Immature natural killer cell (primary cell): ENCODE results near the gene TAPT1. TPM values are rescaled to one million over a fixed set of nuclear protein-coding genes. Genes with fewer than 3 reads are reported as not detected.
"Not testable (repeated sequence)": the region's sequence is repeated elsewhere in the genome, so short reads cannot be mapped to it uniquely, and the experiment has no call there.

ENCODE experiments used
- DNase-seq, 3 donors: peaks; one replicate each; pipeline ENCODE4 v3.0.0; 2022; ENCODE audit warnings: mixed read lengths in 1 of 3
- H3K27ac Mint-ChIP-seq, 6 donors: one replicate each; pipeline ENCODE4 v1.8.0; 2020; ENCODE audit warnings: mixed read lengths in 6 of 6, mild to moderate bottlenecking in 5 of 6, inconsistent platforms in 4 of 6, moderate library complexity in 3 of 6
- H3K27me3 Mint-ChIP-seq, 3 donors: one replicate each; pipeline ENCODE4 v1.8.0; 2020 to 2021; ENCODE audit warnings: low read depth in 3 of 3, mild to moderate bottlenecking in 3 of 3, mixed read lengths in 3 of 3, moderate library complexity in 3 of 3, inconsistent platforms in 1 of 3
- H3K36me3 Mint-ChIP-seq, 3 donors: one replicate each; pipeline ENCODE4 v1.8.0; 2020; ENCODE audit warnings: mixed read lengths in 3 of 3, inconsistent platforms in 2 of 3, mild to moderate bottlenecking in 2 of 3
- H3K4me1 Mint-ChIP-seq, 2 donors: one replicate each; pipeline ENCODE4 v1.8.0; 2020; ENCODE audit warnings: inconsistent platforms in 2 of 2, mild to moderate bottlenecking in 2 of 2, mixed read lengths in 2 of 2, moderate library complexity in 1 of 2
- H3K4me3 Mint-ChIP-seq, 5 donors: one replicate each; pipeline ENCODE4 v1.8.0; 2020; ENCODE audit warnings: mild to moderate bottlenecking in 5 of 5, mixed read lengths in 5 of 5, inconsistent platforms in 3 of 5, moderate library complexity in 3 of 5
- H3K9me3 Mint-ChIP-seq, 6 donors: one replicate each; pipeline ENCODE4 v1.8.0; 2020; ENCODE audit warnings: mild to moderate bottlenecking in 6 of 6, mixed read lengths in 6 of 6, inconsistent platforms in 4 of 6, moderate library complexity in 3 of 6
- polyA plus RNA-seq, 3 donors: library from polyadenylated mRNA; unstranded; fragments of 300-500 nt; fragmentation: Illumina TruSeq; gene quantifications; one replicate each; pipeline ENCODE4 v1.2.3, GENCODE V29; 2021

Gene TAPT1
- polyA plus RNA-seq, 3 donors from 2014 or later = 10.1 to 22.0 (median 17.9) TPM

DNA sequence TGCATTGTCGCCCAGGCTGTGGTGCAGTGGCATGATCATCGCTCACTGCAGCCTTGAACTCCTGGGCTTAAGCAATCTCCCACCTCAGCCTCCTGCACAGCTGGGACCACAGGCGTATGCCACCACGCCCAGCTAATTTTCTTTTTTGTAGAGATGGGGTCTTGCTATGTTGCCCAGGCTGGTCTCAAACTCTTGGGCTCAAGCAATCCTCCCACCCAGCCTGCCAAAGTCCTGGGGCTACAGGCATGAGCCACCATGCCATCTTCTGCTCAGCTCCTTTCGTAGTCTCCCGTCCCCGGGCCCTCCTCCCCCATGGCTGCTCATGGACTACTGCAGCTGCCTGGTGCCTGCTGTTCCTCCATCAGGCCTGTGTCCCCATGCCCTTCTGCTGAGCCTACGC, 58.1 kb downstream of the TAPT1 start:
- Mint-ChIP-seq H3K4me3 (no peak overlapping the region), H3K4me1 (no peaks in the 10 kb centered on the region), H3K9me3 (no peaks in the 10 kb centered on the region), H3K27me3 (peaks cover 0 to 2% (median 0%) of the 10 kb centered on the region in 3 donors), H3K27ac (no peak overlapping the region), H3K36me3 (peaks cover 33 to 65% (median 54%) of the 10 kb centered on the region in 3 donors)
- DNase-seq = no peak

- Mint-ChIP-seq H3K4me3 (no peak overlapping the region), H3K4me1 (peaks cover 0 to 2% of the 10 kb centered on the region in 2 donors), H3K9me3 (no peaks in the 10 kb centered on the region), H3K27ac (peak overlapping the region in 1 of 6 donors; percentile 38), H3K27me3 (peaks cover 0 to 2% (median 2%) of the 10 kb centered on the region in 3 donors), H3K36me3 (peaks cover 33 to 74% (median 65%) of the 10 kb centered on the region in 3 donors)
- DNase-seq = no peak
Observed at GRCh38 chr4:16165931-16166330, 60.3 kb downstream of the TAPT1 start.

DNA sequence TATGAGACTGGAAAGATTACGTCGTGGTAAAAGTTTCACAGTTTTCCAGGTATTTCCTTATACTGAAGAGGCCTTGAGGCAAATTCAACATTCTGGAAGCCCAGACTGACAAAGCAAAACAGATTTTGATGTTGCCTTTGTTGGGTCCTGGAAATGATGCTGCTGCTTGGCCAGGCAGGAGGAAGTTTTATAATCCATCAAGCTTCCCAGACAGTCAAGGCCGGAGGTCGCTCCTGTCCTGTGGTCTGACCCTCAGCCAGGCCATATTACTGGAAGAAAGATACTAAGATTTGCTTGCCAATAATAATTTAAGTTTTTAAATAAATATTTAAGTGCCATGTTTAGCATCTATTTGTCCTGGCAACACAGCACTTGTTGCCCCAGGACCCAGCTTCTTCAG, 63.4 kb downstream of the TAPT1 start:
- Mint-ChIP-seq H3K36me3 (peaks cover 28 to 52% (median 45%) of the 10 kb centered on the region in 3 donors), H3K27me3 (peaks cover 2% of the 10 kb centered on the region in 3 donors), H3K9me3 (no peaks in the 10 kb centered on the region), H3K4me1 (peaks cover 0 to 2% of the 10 kb centered on the region in 2 donors), H3K4me3 (no peak overlapping the region), H3K27ac (no peak overlapping the region)
- DNase-seq = no peak

- Mint-ChIP-seq H3K27ac (peak overlapping the region in 5 of 6 donors; percentile 2 to 40 (median 8)), H3K27me3 (peaks cover 2% of the 10 kb centered on the region in 3 donors), H3K9me3 (no peaks in the 10 kb centered on the region), H3K36me3 (peaks cover 24 to 48% (median 45%) of the 10 kb centered on the region in 3 donors), H3K4me1 (peaks cover 0 to 2% of the 10 kb centered on the region in 2 donors), H3K4me3 (no peak overlapping the region)
- DNase-seq = no peak
Observed at GRCh38 chr4:16161851-16162408, 64.3 kb downstream of the TAPT1 start.

DNA sequence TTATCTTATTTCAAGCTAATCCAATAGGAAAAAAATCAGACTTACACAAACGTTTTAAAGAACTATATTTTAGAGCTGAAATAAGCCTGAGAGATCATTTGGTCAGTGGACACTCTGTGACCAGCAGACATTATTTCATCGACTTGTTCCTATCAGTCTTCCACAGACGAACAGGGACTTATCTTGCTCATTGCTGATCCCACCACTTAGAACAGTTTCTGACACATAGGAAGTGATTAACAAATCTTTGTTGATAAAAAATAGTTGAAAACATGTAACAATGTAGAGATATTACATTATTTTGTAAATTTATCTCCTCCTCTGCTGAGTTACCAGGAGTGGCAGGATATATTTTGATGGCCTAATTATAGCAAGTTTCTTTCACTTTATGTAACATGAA, 65.8 kb downstream of the TAPT1 start:
- Mint-ChIP-seq H3K27ac (no peak overlapping the region), H3K27me3 (peaks cover 0 to 2% (median 2%) of the 10 kb centered on the region in 3 donors), H3K4me3 (no peak overlapping the region), H3K9me3 (no peaks in the 10 kb centered on the region), H3K36me3 (peaks cover 12 to 35% (median 32%) of the 10 kb centered on the region in 3 donors), H3K4me1 (peaks cover 0 to 2% of the 10 kb centered on the region in 2 donors)
- DNase-seq = no peak

DNA sequence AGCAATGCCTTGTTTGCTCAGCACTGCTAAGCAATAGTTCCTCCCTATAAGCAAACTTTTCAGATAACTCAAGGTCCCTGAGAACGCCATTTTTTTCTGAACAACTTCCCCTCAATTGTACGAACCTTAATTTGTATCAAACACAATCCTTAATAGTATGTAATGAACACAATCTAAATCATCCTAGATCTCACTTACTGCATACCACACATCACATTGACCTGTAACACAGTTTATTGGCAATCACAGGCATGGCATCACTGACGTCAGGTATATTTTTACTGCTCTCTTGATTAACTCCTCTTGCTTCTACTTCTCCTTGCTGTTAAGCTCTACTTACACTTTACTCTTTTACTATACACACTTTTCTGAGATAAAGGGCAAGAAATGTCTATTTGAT, 67.0 kb downstream of the TAPT1 start:
- no peak overlapping the region for H3K4me3 Mint-ChIP-seq
- H3K4me1 Mint-ChIP-seq = peaks cover 0 to 2% of the 10 kb centered on the region in 2 donors
- H3K27ac Mint-ChIP-seq = no peak overlapping the region
- peaks cover 11 to 25% (median 22%) of the 10 kb centered on the region in 3 donors for H3K36me3 Mint-ChIP-seq
- H3K27me3 Mint-ChIP-seq = peaks cover 0 to 2% (median 2%) of the 10 kb centered on the region in 3 donors
- no peaks in the 10 kb centered on the region for H3K9me3 Mint-ChIP-seq
- no peak for DNase-seq

DNA sequence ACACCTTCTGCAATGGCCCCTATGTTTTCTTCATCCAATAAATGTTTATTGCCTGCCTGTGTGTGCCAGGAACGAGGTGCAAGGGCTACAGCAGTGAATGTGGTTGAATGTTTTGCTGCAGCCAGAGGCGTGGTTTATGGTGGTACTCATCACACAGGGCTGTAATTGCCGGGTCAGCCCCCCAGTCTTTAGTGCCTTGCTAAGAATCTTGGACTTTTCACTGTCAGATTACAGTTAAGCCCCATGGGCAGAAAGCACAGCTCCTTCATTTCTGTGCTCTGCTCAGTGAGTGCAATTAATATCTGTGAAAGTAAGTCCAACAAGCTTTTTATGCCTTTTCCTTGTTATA, 67.8 kb downstream of the TAPT1 start:
- Mint-ChIP-seq H3K27ac (no peak overlapping the region), H3K27me3 (peaks cover 0 to 2% (median 2%) of the 10 kb centered on the region in 3 donors), H3K36me3 (peaks cover 7 to 19% (median 15%) of the 10 kb centered on the region in 3 donors), H3K9me3 (no peaks in the 10 kb centered on the region), H3K4me1 (peaks cover 0 to 2% of the 10 kb centered on the region in 2 donors), H3K4me3 (no peak overlapping the region)
- DNase-seq = no peak

DNA sequence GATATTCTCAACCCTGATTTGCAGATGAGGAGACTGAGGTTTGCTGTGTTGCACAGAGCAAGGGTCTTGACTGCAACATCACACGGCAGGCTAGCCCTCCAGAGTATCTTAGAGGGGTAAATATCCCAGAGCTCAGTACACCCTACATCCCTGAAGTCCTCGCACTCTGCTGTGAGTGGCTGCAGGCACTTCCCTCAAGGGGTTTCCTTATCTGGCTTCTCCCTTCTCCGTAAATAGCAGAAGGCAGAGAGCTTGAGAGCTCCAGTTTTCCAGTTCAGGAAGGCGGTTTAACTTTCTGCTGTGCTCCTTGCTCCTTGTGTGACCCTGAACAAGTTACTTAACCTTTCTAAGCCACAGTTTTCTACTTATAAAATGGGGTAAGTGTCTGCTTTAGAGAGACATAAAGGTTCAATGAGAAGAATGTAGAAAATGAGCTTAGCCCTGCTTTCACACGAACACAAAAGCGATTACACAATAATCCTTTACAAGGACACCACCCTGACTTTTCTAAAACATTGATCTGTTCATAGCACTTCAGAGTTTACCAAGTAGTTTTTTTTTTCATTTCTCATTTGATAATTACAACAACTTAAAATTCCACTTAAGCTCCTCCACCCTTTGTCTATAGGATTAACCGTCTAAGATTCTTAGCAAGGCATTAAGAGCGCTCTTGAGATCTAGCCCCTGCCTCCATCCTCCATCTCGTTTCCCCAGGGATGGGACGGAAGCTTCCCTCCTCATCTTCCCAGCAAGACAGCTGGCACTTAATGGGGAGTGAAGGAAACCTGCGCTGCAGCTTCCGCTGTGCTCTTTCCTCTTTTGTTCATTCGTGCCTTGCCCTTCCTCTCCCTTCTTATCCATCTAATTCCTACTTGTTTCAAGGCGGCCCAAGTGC, 68.4 kb downstream of the TAPT1 start:
- H3K27ac Mint-ChIP-seq = no peak overlapping the region
- H3K9me3 Mint-ChIP-seq = no peaks in the 10 kb centered on the region
- DNase-seq = no peak
- peaks cover 4 to 15% (median 11%) of the 10 kb centered on the region in 3 donors for H3K36me3 Mint-ChIP-seq
- H3K4me3 Mint-ChIP-seq = no peak overlapping the region
- peaks cover 0 to 2% of the 10 kb centered on the region in 2 donors for H3K4me1 Mint-ChIP-seq
- peaks cover 0 to 2% (median 2%) of the 10 kb centered on the region in 3 donors for H3K27me3 Mint-ChIP-seq

- Mint-ChIP-seq H3K4me1 (no peaks in the 10 kb centered on the region), H3K9me3 (no peaks in the 10 kb centered on the region), H3K27ac (no peak overlapping the region), H3K36me3 (peaks cover 0 to 14% (median 0%) of the 10 kb centered on the region in 3 donors), H3K27me3 (peaks cover 2% of the 10 kb centered on the region in 3 donors), H3K4me3 (no peak overlapping the region)
- DNase-seq = no peak
Observed at GRCh38 chr4:16155528-16156169, 70.6 kb downstream of the TAPT1 start.

GRCh38 chr4:16154451-16154850, 71.8 kb downstream of the TAPT1 start:
- H3K27ac Mint-ChIP-seq = no peak overlapping the region
- peaks cover 2% of the 10 kb centered on the region in 3 donors for H3K27me3 Mint-ChIP-seq
- DNase-seq = no peak
- H3K36me3 Mint-ChIP-seq = peaks cover 0 to 13% (median 0%) of the 10 kb centered on the region in 3 donors
- no peak overlapping the region for H3K4me3 Mint-ChIP-seq
- no peaks in the 10 kb centered on the region for H3K9me3 Mint-ChIP-seq
- H3K4me1 Mint-ChIP-seq = no peaks in the 10 kb centered on the region

DNA sequence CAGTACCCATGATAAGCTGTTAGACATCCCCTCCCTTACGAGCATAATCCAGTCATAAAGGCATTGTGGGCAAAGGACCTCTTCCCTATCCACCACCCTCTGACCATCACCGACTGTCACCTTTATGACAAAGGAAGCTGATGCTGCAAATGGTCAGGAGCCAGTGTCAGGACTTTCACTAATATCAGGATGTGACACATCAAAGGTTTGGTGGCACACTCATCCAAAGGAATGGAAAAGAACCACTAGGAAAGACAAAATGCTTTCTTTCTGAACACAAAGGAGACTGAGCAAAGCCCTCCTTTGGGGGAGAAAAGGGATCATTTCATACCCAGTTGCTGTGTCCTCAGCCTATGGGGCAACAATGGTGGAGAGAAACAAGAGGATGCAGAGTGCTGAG, 75.6 kb downstream of the TAPT1 start:
- peaks cover 4 to 14% (median 5%) of the 10 kb centered on the region in 6 donors for H3K9me3 Mint-ChIP-seq
- H3K4me1 Mint-ChIP-seq = no peaks in the 10 kb centered on the region
- H3K27me3 Mint-ChIP-seq = peaks cover 0 to 2% (median 2%) of the 10 kb centered on the region in 3 donors
- H3K36me3 Mint-ChIP-seq = peaks cover 4 to 14% (median 5%) of the 10 kb centered on the region in 3 donors
- H3K27ac Mint-ChIP-seq = no peak overlapping the region
- H3K4me3 Mint-ChIP-seq = no peak overlapping the region
- DNase-seq = no peak

DNA sequence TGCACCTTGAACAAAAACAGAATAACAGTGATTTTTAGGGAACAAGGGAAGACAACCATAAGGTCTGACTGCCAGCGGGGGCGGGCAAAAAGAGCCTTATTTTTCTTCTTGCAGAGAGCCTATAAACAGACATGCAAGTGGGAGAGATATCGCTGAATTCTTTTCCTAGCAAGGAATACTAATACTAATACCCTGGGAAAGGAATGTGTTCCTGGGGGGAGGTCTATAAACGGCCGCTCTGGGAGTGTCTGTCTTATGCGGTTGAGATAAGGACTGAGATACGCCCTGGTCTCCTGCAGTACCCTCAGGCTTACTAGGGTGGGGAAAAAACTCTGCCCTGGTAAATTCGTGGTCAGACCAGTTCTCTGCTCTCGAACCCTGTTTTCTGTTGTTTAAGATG, 81.4 kb downstream of the TAPT1 start:
- H3K27me3 Mint-ChIP-seq, H3K27ac Mint-ChIP-seq, DNase-seq, H3K4me3 Mint-ChIP-seq, H3K4me1 Mint-ChIP-seq: not testable (repeated sequence)
- Mint-ChIP-seq H3K9me3 (peaks cover 12 to 34% (median 24%) of the 10 kb centered on the region in 6 donors), H3K36me3 (peaks cover 4 to 11% (median 10%) of the 10 kb centered on the region in 3 donors)

DNA sequence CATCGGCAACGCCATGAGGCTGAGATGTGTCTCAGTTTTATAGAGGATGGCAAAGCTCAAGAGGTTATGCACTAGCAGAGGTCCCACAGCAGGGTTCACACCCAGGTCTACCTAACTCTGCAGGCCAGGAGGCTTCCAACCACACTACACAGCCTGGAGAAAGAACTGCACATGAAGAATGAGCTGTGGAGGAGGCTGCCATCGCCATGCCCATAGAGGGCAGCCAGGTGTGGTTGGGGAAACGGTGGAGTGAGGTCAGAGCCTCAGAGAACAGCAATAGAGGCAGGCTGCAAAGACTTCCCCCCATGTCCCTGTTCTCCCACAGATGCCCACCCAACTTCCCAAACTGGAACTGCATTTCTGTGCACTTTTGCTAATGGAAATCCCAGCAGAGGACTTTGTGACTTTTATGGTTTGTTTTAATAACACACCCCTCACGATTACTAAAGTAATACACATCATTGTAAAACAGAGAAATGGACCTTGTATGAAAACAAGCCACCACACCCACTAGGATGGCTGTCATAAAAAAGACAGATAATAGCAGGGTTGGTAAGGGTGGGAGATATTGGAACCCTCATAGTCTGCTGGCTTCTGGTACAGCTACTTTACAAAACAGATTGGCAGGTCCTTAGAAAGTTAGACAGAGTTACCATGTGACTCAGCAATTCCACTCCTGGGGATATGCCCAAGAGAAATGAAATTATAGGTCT, 83.5 kb downstream of the TAPT1 start:
- DNase-seq = no peak
- Mint-ChIP-seq H3K4me3 (no peak overlapping the region), H3K27ac (no peak overlapping the region), H3K4me1 (no peaks in the 10 kb centered on the region), H3K27me3 (peaks cover 0 to 9% (median 9%) of the 10 kb centered on the region in 3 donors), H3K36me3 (peaks cover 4 to 11% (median 10%) of the 10 kb centered on the region in 3 donors), H3K9me3 (peaks cover 12 to 34% (median 24%) of the 10 kb centered on the region in 6 donors)
